A549 (cell line): ENCODE data around the gene ALG8. TPM values are rescaled to one million over a fixed set of nuclear protein-coding genes. Genes with fewer than 3 reads are reported as not detected.

ENCODE experiments used
- ATAC-seq, 2 experiments: fragments of 200-7000 bp in 1 of 2; fragments of >200 bp in 1 of 2; cut with Nextera tagmentation in 1 of 2; cut with Tn5 transposase in 1 of 2; 3 replicates each; pipeline versions ENCODE4 v1.8.0 to v1.9.1; 2018 to 2020; ENCODE audit warnings: mild to moderate bottlenecking in 1 of 2, moderate library complexity in 1 of 2
- CTCF ChIA-PET: fragments of 300-600 bp; sonication (Branson Sonifier 250); formaldehyde crosslinking; extraction: SDS; loops from one replicate; lab custom pipeline; 2021; ENCODE audit warnings: antibody characterized with exemption, inconsistent platforms; lab: Yijun Ruan, JAX
- POLR2A ChIA-PET: fragments of 350-600 bp; formaldehyde crosslinking; extraction: SDS; loops from one replicate; lab custom pipeline; 2021; ENCODE audit warnings: antibody characterized with exemption, inconsistent platforms; lab: Yijun Ruan, JAX
- DNase-seq, 2 experiments: peaks; one replicate each; pipeline versions ENCODE4 v3.0.0 to v3.0.0-alpha.2; 2011 to 2016; ENCODE audit warnings: low read depth in 1 of 2, low spot score in 1 of 2
- FAIRE-seq: peaks from 2 replicates; lab custom pipeline; 2011; peaks lifted over from hg19 to GRCh38; lab: Jason Lieb, UNC
- H3K27ac ChIP-seq, 2 experiments: fragments of >200 bp; sonication (Bioruptor Twin); formaldehyde crosslinking; 3 replicates each; pipeline ENCODE4 v1.5.1; 2016 to 2017
- H3K4me1 ChIP-seq: fragments of >200 bp; sonication (Bioruptor Twin); formaldehyde crosslinking; 3 replicates; pipeline ENCODE4 v1.6.1; 2016
- H3K4me2 ChIP-seq: fragments of >200 bp; sonication (Bioruptor Twin); formaldehyde crosslinking; 3 replicates; pipeline ENCODE4 v1.6.1; 2016
- H3K4me3 ChIP-seq: fragments of >200 bp; sonication (Bioruptor Twin); formaldehyde crosslinking; 3 replicates; pipeline ENCODE4 v1.5.1; 2016
- H3K9me3 ChIP-seq: fragments of >200 bp; sonication (Bioruptor Twin); formaldehyde crosslinking; 3 replicates; pipeline ENCODE4 v1.6.1; 2016
- BHLHE40 ChIP-seq: IDR thresholded peaks from 2 replicates; pipeline ENCODE4 v1.6.1; 2012; ENCODE audit warnings: low read depth, low read length, inconsistent platforms
- CHD4 ChIP-seq: fragments of 200-600 bp; sonication (generic); IDR thresholded peaks from 2 replicates; pipeline ENCODE4 v1.6.1; 2016; ENCODE audit warnings: antibody characterized with exemption, mild to moderate bottlenecking, borderline replicate concordance
- E2F6 ChIP-seq: IDR thresholded peaks from 2 replicates; pipeline ENCODE4 v1.6.1; 2012; ENCODE audit warnings: low read depth, borderline replicate concordance
- EHF ChIP-seq: fragments of 250-450 bp; sonication (Bioruptor Pico); IDR thresholded peaks from 2 replicates; pipeline ENCODE4 v1.5.0; 2020; ENCODE audit warnings: mild to moderate bottlenecking
- EHMT2 ChIP-seq: fragments of 200-600 bp; sonication (generic); IDR thresholded peaks from 2 replicates; pipeline ENCODE4 v1.6.1; 2016; ENCODE audit warnings: antibody characterized with exemption, low read depth, mild to moderate bottlenecking, moderate library complexity
- ESRRA ChIP-seq: fragments of 150-350 bp; IDR thresholded peaks from 2 replicates; pipeline ENCODE4 v1.6.1; 2014; ENCODE audit warnings: mild to moderate bottlenecking, low read length, borderline replicate concordance
- FOXS1 ChIP-seq: fragments of 250-450 bp; sonication (Bioruptor Pico); IDR thresholded peaks from 2 replicates; pipeline ENCODE4 v1.5.0; 2020; ENCODE audit warnings: mild to moderate bottlenecking, moderate library complexity
- HMGXB4 ChIP-seq: fragments of 250-450 bp; sonication (Bioruptor Pico); IDR thresholded peaks from 2 replicates; pipeline ENCODE4 v1.5.0; 2021; ENCODE audit warnings: mild to moderate bottlenecking, moderate library complexity, borderline replicate concordance
- HOXB13 ChIP-seq: fragments of 250-450 bp; sonication (Bioruptor Pico); IDR thresholded peaks from 2 replicates; pipeline ENCODE4 v1.5.0; 2020; ENCODE audit warnings: low read depth, mild to moderate bottlenecking, moderate library complexity
- HOXB5 ChIP-seq: fragments of 250-450 bp; sonication (Bioruptor Pico); IDR thresholded peaks from 2 replicates; pipeline ENCODE4 v1.5.0; 2020; ENCODE audit warnings: mild to moderate bottlenecking, moderate library complexity
- KDM1A ChIP-seq: fragments of 200-600 bp; sonication (generic); IDR thresholded peaks from 2 replicates; pipeline ENCODE4 v1.6.1; 2016; ENCODE audit warnings: low read depth, mild to moderate bottlenecking
- KDM5A ChIP-seq: fragments of 200-600 bp; sonication (generic); IDR thresholded peaks from 2 replicates; pipeline ENCODE4 v1.6.1; 2016; ENCODE audit warnings: antibody characterized with exemption, mild to moderate bottlenecking
- MAFK ChIP-seq: fragments of 450-650 bp; IDR thresholded peaks from 2 replicates; pipeline ENCODE4 v1.6.1; 2014; ENCODE audit not compliant: partially characterized antibody
- MAX ChIP-seq: IDR thresholded peaks from 2 replicates; pipeline ENCODE4 v1.6.1; 2012
- NFE2L2 ChIP-seq: fragments of 150-350 bp; conservative IDR thresholded peaks from 2 replicates; pipeline ENCODE4 v1.6.1; 2014; ENCODE audit warnings: low read length
- NPAS2 ChIP-seq: fragments of 250-450 bp; sonication (Bioruptor Pico); IDR thresholded peaks from 2 replicates; pipeline ENCODE4 v1.8.0; 2022; ENCODE audit warnings: mild to moderate bottlenecking, moderate library complexity, borderline replicate concordance
- PBX3 ChIP-seq: IDR thresholded peaks from 2 replicates; pipeline ENCODE4 v1.6.1; 2012
- POLR2A ChIP-seq: IDR thresholded peaks from 2 replicates; pipeline ENCODE4 v1.6.1; 2012; ENCODE audit warnings: mild to moderate bottlenecking, low read length
- RARB ChIP-seq: fragments of 250-450 bp; sonication (Bioruptor Pico); IDR thresholded peaks from 2 replicates; pipeline ENCODE4 v1.8.0; 2021; ENCODE audit warnings: mild to moderate bottlenecking, moderate library complexity
- ZC3H11A ChIP-seq: fragments of 450-650 bp; IDR thresholded peaks from 2 replicates; pipeline ENCODE4 v1.6.1; 2014; ENCODE audit warnings: antibody characterized with exemption, mild to moderate bottlenecking
- ZNF302 ChIP-seq: fragments of 250-450 bp; sonication (Bioruptor Pico); IDR thresholded peaks from 2 replicates; pipeline ENCODE4 v1.9.0; 2021; ENCODE audit warnings: inconsistent platforms, mild to moderate bottlenecking, moderate library complexity
- ZSCAN20 ChIP-seq: fragments of 250-450 bp; sonication (Bioruptor Pico); IDR thresholded peaks from 2 replicates; pipeline ENCODE4 v1.8.0; 2022; ENCODE audit warnings: mild to moderate bottlenecking, moderate library complexity
- WGBS: methylation state at CpG from one replicate; pipeline ENCODE4 v1.1.6; 2017; ENCODE audit errors: missing lambda C conversion rate; 5-methylcytosine and 5-hydroxymethylcytosine counted together
- polyA plus RNA-seq, 4 experiments: library from polyadenylated mRNA; depleted of rRNA in 3 of 4; stranded (reverse); fragments of >200 nt; fragmentation: RNase III in 1 of 4; extraction: RNeasy Plus Mini Kit Qiagen cat#74134 plus additional on column Dnase treatment in 1 of 4; gene quantifications; 2 replicates in 3 of 4; 3 replicates in 1 of 4; pipeline ENCODE4 v1.2.3, GENCODE V29; 2011 to 2017
- TF ChIP-seq, protein P1 (sequence below): fragments of >200 bp; sonication (Bioruptor Twin); formaldehyde crosslinking; IDR thresholded peaks from 3 replicates; pipeline ENCODE4 v1.5.1; 2016
- TF ChIP-seq, protein P2 (sequence below): fragments of 250-450 bp; sonication (Bioruptor Pico); IDR thresholded peaks from 2 replicates; pipeline ENCODE4 v1.5.0; 2020; ENCODE audit warnings: low read depth, mild to moderate bottlenecking, moderate library complexity
- TF ChIP-seq, protein P3 (sequence below): fragments of 450-650 bp; IDR thresholded peaks from 2 replicates; pipeline ENCODE4 v1.6.1; 2014; ENCODE audit warnings: antibody characterized with exemption

Gene ALG8
- polyA plus RNA-seq, 2 of the 4 experiments (the other 2 are of a cell fraction): 59.0 to 159 TPM

GRCh38 chr11:78138291-78138690, 1.1 kb downstream of the ALG8 start:
- CTCF ChIA-PET: no interaction called here
- POLR2A ChIA-PET: interaction anchor here (1.6 to 1.7 kb wide), 2 partner anchors 50 to 143 kb away, joined by 7 to 8 read pairs; partner anchors contain the start of genes INTS4, KCTD21 and USP35

DNA sequence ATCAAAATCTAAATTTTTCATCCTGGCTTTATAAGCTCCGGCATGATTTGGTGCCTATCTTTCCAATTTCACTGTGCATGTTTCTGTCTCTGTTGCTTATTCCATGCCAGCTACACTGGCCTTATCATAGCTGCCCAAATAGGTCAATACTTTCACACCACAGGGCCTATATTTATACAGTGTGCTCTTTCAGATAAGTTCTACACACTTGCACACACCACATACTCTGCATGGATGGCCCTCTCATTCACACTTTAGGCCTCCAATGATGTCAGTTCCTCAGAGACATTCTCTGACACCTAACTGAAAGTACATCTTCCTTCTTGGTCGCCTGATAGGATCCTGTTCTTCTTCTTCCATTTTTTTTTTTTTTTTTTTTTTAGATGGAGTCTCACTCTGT, 7.0 kb downstream of the ALG8 start:
- no peaks in the 10 kb centered on the region for H3K9me3 ChIP-seq
- H3K4me2 ChIP-seq: no peak overlapping the region
- 75% methylated on average over 2 of the region's 2 CpGs for WGBS
- H3K4me3 ChIP-seq: no peak overlapping the region
- ChIA-PET CTCF (no interaction called here), POLR2A (no interaction called here)
- H3K27ac ChIP-seq: no peak overlapping the region
- DNase-seq (no peak), ATAC-seq (no peak; a peak in 1 of 6 replicates), FAIRE-seq (no peak)
- TF ChIP-seq NFE2L2 (no peak), HMGXB4 (CRISPR knock-in tag) (no peak), RARB (CRISPR knock-in tag) (no peak), ZSCAN20 (CRISPR knock-in tag) (no peak), CHD4 (no peak), BHLHE40 (no peak), NPAS2 (CRISPR knock-in tag) (no peak), FOXS1 (no peak)
- TF ChIP-seq, protein P1, sequence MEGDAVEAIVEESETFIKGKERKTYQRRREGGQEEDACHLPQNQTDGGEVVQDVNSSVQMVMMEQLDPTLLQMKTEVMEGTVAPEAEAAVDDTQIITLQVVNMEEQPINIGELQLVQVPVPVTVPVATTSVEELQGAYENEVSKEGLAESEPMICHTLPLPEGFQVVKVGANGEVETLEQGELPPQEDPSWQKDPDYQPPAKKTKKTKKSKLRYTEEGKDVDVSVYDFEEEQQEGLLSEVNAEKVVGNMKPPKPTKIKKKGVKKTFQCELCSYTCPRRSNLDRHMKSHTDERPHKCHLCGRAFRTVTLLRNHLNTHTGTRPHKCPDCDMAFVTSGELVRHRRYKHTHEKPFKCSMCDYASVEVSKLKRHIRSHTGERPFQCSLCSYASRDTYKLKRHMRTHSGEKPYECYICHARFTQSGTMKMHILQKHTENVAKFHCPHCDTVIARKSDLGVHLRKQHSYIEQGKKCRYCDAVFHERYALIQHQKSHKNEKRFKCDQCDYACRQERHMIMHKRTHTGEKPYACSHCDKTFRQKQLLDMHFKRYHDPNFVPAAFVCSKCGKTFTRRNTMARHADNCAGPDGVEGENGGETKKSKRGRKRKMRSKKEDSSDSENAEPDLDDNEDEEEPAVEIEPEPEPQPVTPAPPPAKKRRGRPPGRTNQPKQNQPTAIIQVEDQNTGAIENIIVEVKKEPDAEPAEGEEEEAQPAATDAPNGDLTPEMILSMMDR: no peak
- H3K4me1 ChIP-seq: no peaks in the 10 kb centered on the region

More at GRCh38 chr11:78138291-78138690, 1.1 kb downstream of the ALG8 start:
- no peaks in the 10 kb centered on the region for H3K9me3 ChIP-seq
- ATAC-seq (no peak), DNase-seq (no peak), FAIRE-seq (no peak)
- TF ChIP-seq POLR2A: no peak
- TF ChIP-seq ZC3H11A: no peak
- no peak for TF ChIP-seq KDM1A
- no peak for TF ChIP-seq EHF (CRISPR knock-in tag)
- TF ChIP-seq ZNF302 (CRISPR knock-in tag): no peak
- no peak for TF ChIP-seq PBX3
- no peak for TF ChIP-seq KDM5A
- TF ChIP-seq, protein P2, sequence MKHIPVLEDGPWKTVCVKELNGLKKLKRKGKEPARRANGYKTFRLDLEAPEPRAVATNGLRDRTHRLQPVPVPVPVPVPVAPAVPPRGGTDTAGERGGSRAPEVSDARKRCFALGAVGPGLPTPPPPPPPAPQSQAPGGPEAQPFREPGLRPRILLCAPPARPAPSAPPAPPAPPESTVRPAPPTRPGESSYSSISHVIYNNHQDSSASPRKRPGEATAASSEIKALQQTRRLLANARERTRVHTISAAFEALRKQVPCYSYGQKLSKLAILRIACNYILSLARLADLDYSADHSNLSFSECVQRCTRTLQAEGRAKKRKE (CRISPR knock-in tag): no peak
- TF ChIP-seq E2F6: no peak
- TF ChIP-seq MAFK: no peak
- TF ChIP-seq EHMT2: no peak
- TF ChIP-seq HOXB13 (CRISPR knock-in tag): no peak
- TF ChIP-seq, protein P3, sequence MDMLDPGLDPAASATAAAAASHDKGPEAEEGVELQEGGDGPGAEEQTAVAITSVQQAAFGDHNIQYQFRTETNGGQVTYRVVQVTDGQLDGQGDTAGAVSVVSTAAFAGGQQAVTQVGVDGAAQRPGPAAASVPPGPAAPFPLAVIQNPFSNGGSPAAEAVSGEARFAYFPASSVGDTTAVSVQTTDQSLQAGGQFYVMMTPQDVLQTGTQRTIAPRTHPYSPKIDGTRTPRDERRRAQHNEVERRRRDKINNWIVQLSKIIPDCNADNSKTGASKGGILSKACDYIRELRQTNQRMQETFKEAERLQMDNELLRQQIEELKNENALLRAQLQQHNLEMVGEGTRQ: no peak
- TF ChIP-seq ESRRA: no peak
- no peak for TF ChIP-seq NFE2L2
- no peak for TF ChIP-seq RARB (CRISPR knock-in tag)
- no peak for TF ChIP-seq MAX
- no peak for TF ChIP-seq HOXB5 (CRISPR knock-in tag)
- WGBS: 87% methylated on average over 4 of the region's 4 CpGs
- peak overlapping the region in 1 of 2 experiments; percentile 93; a peak in 2 of 6 replicates for H3K27ac ChIP-seq
- peaks cover 16% of the 10 kb centered on the region; the same call in 1 of the 3 replicates for H3K4me1 ChIP-seq
- H3K4me2 ChIP-seq: peak overlapping the region; percentile 78
- H3K4me3 ChIP-seq: peak overlapping the region; percentile 65
